NCI-H2227 (cell line): ENCODE results near the gene RBM22.
"Not testable (repeated sequence)": the region's sequence is repeated elsewhere in the genome, so short reads cannot be mapped to it uniquely, and the experiment has no call there.

ENCODE experiments used
- DNase-seq: peaks from one replicate; lab custom pipeline; 2025; ENCODE audit not compliant: unreplicated experiment; lab: John Stamatoyannopoulos, UW

RBM22 gene

GRCh38 chr5:150700594-150701377, at the start of gene RBM22:
TSS of gene RBM22 (minus strand) at chr5:150701062. CDS start at chr5:150700985, 77 bp downstream.
- peak; percentile 91 for DNase-seq

GRCh38 chr5:150750469-150750868, 49.6 kb upstream of the RBM22 start:
- no peak for DNase-seq

GRCh38 chr5:150743142-150743488, 42.3 kb upstream of the RBM22 start:
- DNase-seq = not testable (repeated sequence)

- DNase-seq = not testable (repeated sequence)
These were observed 41.7 kb upstream of the RBM22 start for GRCh38 chr5:150742455-150743141.

- no peak for DNase-seq
These were observed 40.1 kb upstream of the RBM22 start for GRCh38 chr5:150740992-150741391.

GRCh38 chr5:150738862-150739261, 38.0 kb upstream of the RBM22 start:
- no peak for DNase-seq

GRCh38 chr5:150734579-150735384, 33.9 kb upstream of the RBM22 start:
- no peak for DNase-seq

- no peak for DNase-seq
These were observed 30.9 kb upstream of the RBM22 start for GRCh38 chr5:150731669-150732242.

- DNase-seq = no peak
These were observed 29.0 kb upstream of the RBM22 start for GRCh38 chr5:150729859-150730258.

- DNase-seq = no peak
These were observed 23.0 kb upstream of the RBM22 start for GRCh38 chr5:150723845-150724244.

- DNase-seq = no peak
These were observed 9.3 kb upstream of the RBM22 start for GRCh38 chr5:150710165-150710564.

- no peak for DNase-seq
These were observed 6.0 kb upstream of the RBM22 start for GRCh38 chr5:150706776-150707390.

GRCh38 chr5:150703762-150704161, 2.9 kb upstream of the RBM22 start:
- no peak for DNase-seq

GRCh38 chr5:150700246-150700593, 642 bp downstream of the RBM22 start:
- no peak for DNase-seq

GRCh38 chr5:150694612-150695011, 6.2 kb downstream of the RBM22 start:
- no peak for DNase-seq

GRCh38 chr5:150692276-150692675, 8.6 kb downstream of the RBM22 start:
- no peak for DNase-seq

- no peak for DNase-seq
These were observed 10.1 kb downstream of the RBM22 start for GRCh38 chr5:150690760-150691159.

- DNase-seq = no peak
These were observed 11.7 kb downstream of the RBM22 start for GRCh38 chr5:150689120-150689519.

GRCh38 chr5:150676578-150676977, 24.3 kb downstream of the RBM22 start:
- no peak for DNase-seq

- no peak for DNase-seq
These were observed 25.8 kb downstream of the RBM22 start for GRCh38 chr5:150675069-150675468.

- DNase-seq = no peak
These were observed 26.5 kb downstream of the RBM22 start for GRCh38 chr5:150674341-150674821.
